Neuronal stem cell (in vitro differentiated cells): ENCODE measurements around the gene MSX1.
A peak's percentile ranks its signal among the peaks of the same experiment; 100 is the strongest.

Experiments
- DNase-seq: peaks from one replicate; pipeline ENCODE4 v3.0.0-alpha.2; 2013; ENCODE audit warnings: low spot score
- H2AFZ ChIP-seq: one replicate; pipeline ENCODE4 v1.6.1; 2013; ENCODE audit warnings: mild to moderate bottlenecking, low read length, inconsistent platforms
- H2AK5ac ChIP-seq: 2 replicates; pipeline ENCODE4 v1.6.1; 2013; ENCODE audit warnings: low read depth, mild to moderate bottlenecking, inconsistent platforms, low read length, moderate library complexity, mixed read lengths
- H2BK120ac ChIP-seq: 2 replicates; pipeline ENCODE4 v1.6.1; 2013; ENCODE audit warnings: low read depth, mild to moderate bottlenecking, inconsistent platforms, low read length, moderate library complexity, mixed read lengths
- H2BK12ac ChIP-seq: one replicate; pipeline ENCODE4 v1.6.1; 2013; ENCODE audit warnings: low read length, inconsistent platforms
- H2BK15ac ChIP-seq: 2 replicates; pipeline ENCODE4 v1.6.1; 2013; ENCODE audit warnings: mild to moderate bottlenecking, low read length, inconsistent platforms, mixed read lengths
- H2BK5ac ChIP-seq: one replicate; pipeline ENCODE4 v1.6.1; 2013; ENCODE audit warnings: inconsistent platforms, mild to moderate bottlenecking, low read length, moderate library complexity
- H3K14ac ChIP-seq: one replicate; pipeline ENCODE4 v1.6.1; 2013; ENCODE audit warnings: low read length, inconsistent platforms
- H3K18ac ChIP-seq: 2 replicates; pipeline ENCODE4 v1.6.1; 2013; ENCODE audit warnings: low read length, inconsistent platforms
- H3K23ac ChIP-seq: 2 replicates; pipeline ENCODE4 v1.6.1; 2013; ENCODE audit warnings: low read depth, mild to moderate bottlenecking, mixed read lengths, low read length, inconsistent platforms; ENCODE audit not compliant: poor library complexity
- H3K27ac ChIP-seq: replicated peaks from 3 replicates; pipeline ENCODE4 v1.5.1; 2013; ENCODE audit warnings: low read length, inconsistent platforms
- H3K27me3 ChIP-seq, 3 experiments: 2 replicates each; pipeline ENCODE4 v1.6.1; 2013; ENCODE audit warnings: low read length in 3 of 3, mild to moderate bottlenecking in 2 of 3, inconsistent platforms in 1 of 3, low read depth in 1 of 3, mixed read lengths in 1 of 3, moderate library complexity in 1 of 3; ENCODE audit not compliant: control insufficient read depth in 3 of 3, insufficient read depth in 3 of 3
- H3K36me3 ChIP-seq, 2 donors: replicated peaks in 1 of 2; 2 replicates each; pipeline ENCODE4 v1.6.1; 2013; ENCODE audit warnings: low read length in 2 of 2; ENCODE audit not compliant: control insufficient read depth in 2 of 2, insufficient read depth in 2 of 2
- H3K4ac ChIP-seq: 2 replicates; pipeline ENCODE4 v1.6.1; 2013; ENCODE audit warnings: inconsistent platforms, mild to moderate bottlenecking, low read length, moderate library complexity
- H3K4me1 ChIP-seq, 2 donors: 1 replicate in 1 of 2; 2 replicates in 1 of 2; pipeline ENCODE4 v1.6.1; 2013; ENCODE audit warnings: low read length in 2 of 2, low read depth in 1 of 2; ENCODE audit not compliant: control insufficient read depth in 2 of 2, insufficient read depth in 1 of 2
- H3K4me2 ChIP-seq: one replicate; pipeline ENCODE4 v1.6.1; 2013; ENCODE audit warnings: mild to moderate bottlenecking, low read length, inconsistent platforms; ENCODE audit not compliant: insufficient read depth, poor library complexity, severe bottlenecking
- H3K4me3 ChIP-seq, 2 donors: 2 replicates each; pipeline ENCODE4 v1.5.1; 2013; ENCODE audit warnings: low read length in 2 of 2, mild to moderate bottlenecking in 2 of 2, inconsistent platforms in 1 of 2, moderate library complexity in 1 of 2
- H3K79me1 ChIP-seq: one replicate; pipeline ENCODE4 v1.6.1; 2013; ENCODE audit warnings: low read depth, mild to moderate bottlenecking, inconsistent platforms, low read length, moderate library complexity
- H3K9ac ChIP-seq: one replicate; pipeline ENCODE4 v1.6.1; 2013; ENCODE audit warnings: mild to moderate bottlenecking, low read depth, low read length, inconsistent platforms; ENCODE audit not compliant: poor library complexity
- H3K9me3 ChIP-seq, 2 donors: replicated peaks in 1 of 2; 2 replicates each; pipeline versions ENCODE3 to v1.6.1; 2013; ENCODE audit warnings: low read length in 2 of 2, mild to moderate bottlenecking in 2 of 2, inconsistent platforms in 1 of 2, low read depth in 1 of 2, mixed read lengths in 1 of 2, moderate library complexity in 1 of 2; ENCODE audit not compliant: control insufficient read depth in 2 of 2, insufficient read depth in 1 of 2
- H4K8ac ChIP-seq: one replicate; pipeline ENCODE4 v1.6.1; 2013; ENCODE audit warnings: low read depth, mild to moderate bottlenecking, inconsistent platforms, low read length, moderate library complexity
- H4K91ac ChIP-seq: one replicate; pipeline ENCODE4 v1.6.1; 2013; ENCODE audit warnings: low read length, low read depth, mild to moderate bottlenecking, inconsistent platforms; ENCODE audit not compliant: poor library complexity
- WGBS, 2 donors: extraction: QIAGEN DNeasy Blood & Tissue Kit; methylation state at CpG; one replicate each; pipeline ENCODE4 v1.1.7; 2013; ENCODE audit warnings: missing lambda C conversion rate in 2 of 2, mixed read lengths in 1 of 2; ENCODE audit not compliant: insufficient read length in 2 of 2, insufficient replicate concordance in 1 of 2; ENCODE audit errors: extremely low coverage in 2 of 2; 5-methylcytosine and 5-hydroxymethylcytosine counted together

MSX1 gene

DNA sequence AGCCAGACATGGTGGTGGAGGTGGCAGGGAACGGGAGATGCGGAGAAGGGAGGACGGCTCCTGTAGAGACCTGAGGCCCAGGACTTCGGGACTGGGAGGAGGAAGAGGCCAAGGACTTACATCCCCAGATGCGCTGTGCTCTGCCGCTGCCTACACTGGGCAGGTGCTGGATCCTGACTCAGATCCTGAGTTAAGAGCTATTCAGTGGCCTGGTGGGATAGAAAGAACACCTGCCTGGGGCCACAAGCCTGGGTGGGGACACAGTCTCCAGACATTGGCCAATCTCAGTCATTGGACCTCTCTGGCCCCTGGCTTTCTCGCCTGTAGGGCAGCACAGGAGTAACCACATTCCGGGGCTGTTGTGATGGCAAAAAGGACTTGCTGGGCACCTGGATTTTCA is 10.9 kb upstream of the MSX1 start:
- no peak overlapping the region for H3K27ac ChIP-seq

DNA sequence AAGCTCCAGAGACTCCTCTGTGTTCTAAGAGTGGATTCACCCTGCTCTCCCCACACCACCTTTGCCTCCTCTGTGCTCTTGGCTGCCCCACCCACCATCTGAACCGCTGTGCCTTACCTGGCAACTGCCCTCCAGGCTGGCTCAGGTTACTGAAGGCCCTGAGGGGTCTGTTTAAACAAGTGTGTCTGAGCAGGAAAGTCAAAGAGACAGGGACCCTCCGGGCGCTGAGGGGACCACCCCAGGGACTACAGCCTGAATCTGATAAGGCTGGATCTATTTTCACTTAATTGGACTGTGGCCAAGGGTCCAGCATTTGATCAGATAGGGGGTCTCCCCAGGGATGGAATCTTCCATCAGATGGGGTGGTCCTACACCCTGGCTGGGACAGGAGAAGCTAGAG is 10.4 kb upstream of the MSX1 start:
- DNase-seq = no peak
- Histone ChIP-seq H3K9ac (no peak overlapping the region), H3K4me2 (no peak overlapping the region), H3K4me1 (peaks cover 8 to 15% of the 10 kb centered on the region in 2 donors), H4K91ac (no peak overlapping the region), H2BK5ac (no peak overlapping the region), H2BK120ac (no peak overlapping the region), H2AK5ac (no peak overlapping the region), H3K14ac (no peak overlapping the region), H3K4me3 (no peak overlapping the region), H3K18ac (no peak overlapping the region), H2BK12ac (no peak overlapping the region), H2BK15ac (no peak overlapping the region), H3K4ac (no peak overlapping the region), H3K23ac (no peak overlapping the region), H2AFZ (no peak overlapping the region), H4K8ac (no peak overlapping the region), H3K27ac (no peak overlapping the region), H3K27me3 (peaks cover 17 to 81% (median 45%) of the 10 kb centered on the region in 3 experiments), H3K36me3 (no peaks in the 10 kb centered on the region), H3K79me1 (no peaks in the 10 kb centered on the region), H3K9me3 (no peaks in the 10 kb centered on the region)
- WGBS, 2 donors = no CpG with 5 or more reads among the region's 3 CpGs

More for the DNA sequence above, 10.9 kb upstream of the MSX1 start:
- Histone ChIP-seq H3K36me3 (no peaks in the 10 kb centered on the region), H3K79me1 (no peaks in the 10 kb centered on the region), H2BK12ac (no peak overlapping the region), H3K9ac (no peak overlapping the region), H3K23ac (no peak overlapping the region), H4K8ac (no peak overlapping the region), H3K9me3 (no peaks in the 10 kb centered on the region), H3K4me3 (no peak overlapping the region), H3K4me2 (no peak overlapping the region), H3K4me1 (peaks cover 11 to 19% of the 10 kb centered on the region in 2 donors), H2BK120ac (no peak overlapping the region), H4K91ac (no peak overlapping the region), H2AK5ac (peak overlapping the region; percentile 34), H2BK5ac (peak overlapping the region; percentile 8), H3K27me3 (peaks cover 12 to 80% (median 40%) of the 10 kb centered on the region in 3 experiments), H3K18ac (peak overlapping the region; percentile 48), H3K4ac (no peak overlapping the region), H3K14ac (peak overlapping the region; percentile 26), H2AFZ (no peak overlapping the region), H2BK15ac (no peak overlapping the region)
- no CpG with 5 or more reads among the region's 8 CpGs for WGBS, 2 donors
- DNase-seq = no peak

DNA sequence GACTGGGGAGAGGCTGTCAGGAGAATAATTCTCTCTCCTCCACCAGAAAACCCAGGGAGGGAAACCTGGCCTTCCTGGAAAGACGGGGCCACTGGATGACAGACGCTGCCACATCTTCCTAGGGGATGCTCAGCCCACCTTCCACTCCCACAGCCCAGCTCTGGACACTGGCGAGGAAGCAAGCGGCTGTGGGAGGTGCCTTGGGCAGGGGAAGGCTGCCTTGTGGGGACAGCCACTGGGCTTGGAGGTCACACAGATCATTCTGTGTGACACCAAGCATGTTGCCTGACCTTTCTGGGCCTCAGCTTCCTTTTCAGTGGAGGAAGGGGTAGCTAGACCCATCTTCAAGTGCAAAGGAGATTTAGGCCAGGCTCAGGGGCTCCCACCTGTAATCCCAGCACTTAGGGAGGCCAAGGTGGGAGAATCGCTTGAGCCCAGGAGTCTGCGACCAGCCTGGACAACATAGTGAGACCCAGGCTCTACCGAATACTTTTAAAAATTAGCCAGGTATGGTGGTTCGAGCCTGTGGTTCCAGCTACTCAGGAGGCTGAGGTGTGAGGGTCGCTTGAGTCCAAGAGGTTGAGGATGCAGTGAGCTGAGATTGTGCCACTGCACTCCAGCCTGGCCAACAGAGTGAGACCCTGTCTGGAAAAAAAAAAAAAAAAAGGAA is 9.8 kb upstream of the MSX1 start:
- no peak overlapping the region for H3K14ac ChIP-seq
- no peak overlapping the region for H3K27ac ChIP-seq
- H3K9me3 ChIP-seq = no peaks in the 10 kb centered on the region
- no peak for DNase-seq
- no peaks in the 10 kb centered on the region for H3K36me3 ChIP-seq
- H3K4ac ChIP-seq = no peak overlapping the region
- no peaks in the 10 kb centered on the region for H3K79me1 ChIP-seq
- H2BK120ac ChIP-seq = no peak overlapping the region
- peaks cover 21 to 82% (median 50%) of the 10 kb centered on the region in 3 experiments for H3K27me3 ChIP-seq
- H3K4me1 ChIP-seq = peaks cover 3 to 13% of the 10 kb centered on the region in 2 donors
- H3K18ac ChIP-seq = no peak overlapping the region
- H3K23ac ChIP-seq = no peak overlapping the region
- H4K91ac ChIP-seq = no peak overlapping the region
- no peak overlapping the region for H2BK5ac ChIP-seq
- H3K4me3 ChIP-seq = no peak overlapping the region
- no peak overlapping the region for H2BK12ac ChIP-seq
- no peak overlapping the region for H2BK15ac ChIP-seq
- H3K4me2 ChIP-seq = no peak overlapping the region
- H2AFZ ChIP-seq = no peak overlapping the region
- H4K8ac ChIP-seq = no peak overlapping the region
- no CpG with 5 or more reads among the region's 9 CpGs for WGBS, 2 donors
- no peak overlapping the region for H3K9ac ChIP-seq
- no peak overlapping the region for H2AK5ac ChIP-seq

DNA sequence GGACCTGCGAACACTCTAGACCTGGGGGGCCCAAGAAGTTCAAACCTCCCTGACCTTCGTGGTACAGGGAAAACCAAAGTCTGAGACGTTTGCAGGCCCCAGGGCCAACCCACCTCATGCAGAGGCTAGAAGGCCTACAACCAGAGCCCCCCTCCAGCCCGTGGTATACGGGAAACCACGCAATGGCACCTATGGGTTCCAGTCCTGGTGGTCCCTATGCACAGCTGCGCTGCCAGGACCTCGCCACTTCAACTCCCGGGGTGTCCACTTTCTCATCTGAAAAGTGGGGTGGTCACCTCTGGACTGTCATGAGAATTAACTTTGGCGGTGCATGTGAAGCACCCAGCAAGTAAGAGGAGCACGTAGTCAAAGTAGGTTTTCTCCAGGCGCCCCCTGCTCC is 8.4 kb upstream of the MSX1 start:
- Histone ChIP-seq H3K4me3 (no peak overlapping the region), H3K18ac (no peak overlapping the region), H4K91ac (no peak overlapping the region), H3K27me3 (peaks cover 30 to 88% (median 64%) of the 10 kb centered on the region in 3 experiments), H3K9ac (no peak overlapping the region), H2BK15ac (no peak overlapping the region), H2BK120ac (no peak overlapping the region), H3K14ac (no peak overlapping the region), H3K36me3 (no peaks in the 10 kb centered on the region), H3K4ac (no peak overlapping the region), H3K4me1 (peaks cover 3 to 21% of the 10 kb centered on the region in 2 donors), H2AFZ (no peak overlapping the region), H3K23ac (no peak overlapping the region), H2AK5ac (peak overlapping the region; percentile 18), H3K79me1 (no peaks in the 10 kb centered on the region), H3K9me3 (no peaks in the 10 kb centered on the region), H2BK12ac (no peak overlapping the region), H4K8ac (no peak overlapping the region), H3K27ac (no peak overlapping the region), H2BK5ac (no peak overlapping the region), H3K4me2 (no peak overlapping the region)
- no CpG with 5 or more reads among the region's 12 CpGs for WGBS, 2 donors
- no peak for DNase-seq
